K562 (cell line): Measurements from ENCODE around the gene RBM28. TPM values are rescaled to one million over a fixed set of nuclear protein-coding genes. Genes with fewer than 3 reads are reported as not detected.

Source experiments
- ATAC-seq: fragments of 200-7000 bp; cut with Tn5 transposase; 3 replicates; pipeline ENCODE4 v1.9.1; 2020; ENCODE audit warnings: moderate library complexity
- BruUV-seq: library from RNA; stranded (reverse); fragments of 400-500 nt; replicated peaks from 2 replicates; lab custom pipeline; 2021; lab: Mats Ljungman, UMichigan
- CTCF ChIA-PET: fragments of 300-600 bp; formaldehyde crosslinking; extraction: SDS; loops from one replicate; lab custom pipeline; 2021; ENCODE audit warnings: low intra/inter-chr PET ratio; lab: Yijun Ruan, JAX
- POLR2A ChIA-PET: fragments of 300-600, 350-650 bp; sonication (Branson Sonifier 250); formaldehyde crosslinking; extraction: SDS; loops from one replicate; lab custom pipeline; 2021; ENCODE audit warnings: antibody characterized with exemption, inconsistent platforms; lab: Yijun Ruan, JAX
- DNase-seq, 4 experiments: peaks; one replicate each; pipeline versions ENCODE4 v3.0.0 to v3.0.0-alpha.2; 2011 to 2018; ENCODE audit warnings: low spot score in 3 of 4, mixed read lengths in 3 of 4; ENCODE audit errors: extremely low read depth in 1 of 4
- FAIRE-seq: peaks from 2 replicates; lab custom pipeline; 2011; peaks lifted over from hg19 to GRCh38; lab: Jason Lieb, UNC
- H2AFZ ChIP-seq: 2 replicates; pipeline ENCODE4 v1.6.0; 2011; ENCODE audit warnings: low read depth, low read length, control low read depth, inconsistent platforms
- H3K27ac ChIP-seq: fragments of 200-600 bp; 3 replicates; pipeline ENCODE4 v1.8.0; 2011; ENCODE audit warnings: low read depth, mild to moderate bottlenecking, control low read depth, inconsistent platforms, low read length, moderate library complexity, mixed read lengths; ENCODE audit errors: extremely low read depth
- H3K27me3 ChIP-seq, 2 experiments: fragments of 300-600 bp in 1 of 2; 2 replicates in 1 of 2; 3 replicates in 1 of 2; pipeline versions ENCODE4 v1.6.0 to v1.8.0; 2011; ENCODE audit warnings: inconsistent platforms in 2 of 2, low read length in 2 of 2, mild to moderate bottlenecking in 1 of 2, mixed read lengths in 1 of 2, moderate library complexity in 1 of 2; ENCODE audit not compliant: control insufficient read depth in 2 of 2, insufficient read depth in 2 of 2
- H3K36me3 ChIP-seq: fragments of 300-600 bp; 3 replicates; pipeline ENCODE4 v1.8.0; 2011; ENCODE audit warnings: mild to moderate bottlenecking, low read length, inconsistent platforms; ENCODE audit not compliant: control insufficient read depth, insufficient read depth
- H3K4me1 ChIP-seq, 2 experiments: fragments of 200-600 bp in 1 of 2; replicated peaks in 1 of 2; 2 replicates in 1 of 2; 3 replicates in 1 of 2; pipeline versions ENCODE4 v1.5.1 to v1.8.0; 2011; ENCODE audit warnings: inconsistent platforms in 2 of 2, low read length in 2 of 2, mild to moderate bottlenecking in 1 of 2, mixed read lengths in 1 of 2, moderate library complexity in 1 of 2; ENCODE audit not compliant: control insufficient read depth in 2 of 2, insufficient read depth in 2 of 2
- H3K4me2 ChIP-seq: 2 replicates; pipeline ENCODE4 v1.6.1; 2011; ENCODE audit warnings: low read length, control low read depth, inconsistent platforms, mixed read lengths; ENCODE audit not compliant: insufficient read depth
- H3K4me3 ChIP-seq: fragments of 200-600 bp; sonication (generic), shearing (Covaris generic); 2 replicates; pipeline ENCODE4 v1.5.1; 2016; ENCODE audit warnings: control low read depth, inconsistent platforms
- H3K79me2 ChIP-seq: fragments of 200-600 bp; 3 replicates; pipeline ENCODE4 v1.8.0; 2011; ENCODE audit warnings: low read length, inconsistent platforms; ENCODE audit not compliant: control insufficient read depth, insufficient read depth
- H3K9ac ChIP-seq, 2 experiments: 2 replicates each; pipeline versions ENCODE4 v1.6.0 to v1.6.1; 2011; ENCODE audit warnings: low read depth in 2 of 2, low read length in 2 of 2, control low read depth in 1 of 2, inconsistent platforms in 1 of 2, mild to moderate bottlenecking in 1 of 2, mixed read lengths in 1 of 2; ENCODE audit not compliant: insufficient read depth in 1 of 2
- H3K9me1 ChIP-seq: one replicate; pipeline ENCODE4 v1.6.0; 2011; ENCODE audit warnings: inconsistent platforms, mild to moderate bottlenecking, low read length, moderate library complexity; ENCODE audit not compliant: control insufficient read depth, insufficient read depth
- H3K9me3 ChIP-seq: replicated peaks from 2 replicates; pipeline ENCODE4 v1.5.1; 2011; ENCODE audit warnings: low read depth, low read length, inconsistent platforms; ENCODE audit not compliant: control insufficient read depth, insufficient read depth
- H4K20me1 ChIP-seq: replicated peaks from 2 replicates; pipeline ENCODE4 v1.6.1; 2011; ENCODE audit warnings: low read length, inconsistent platforms, mixed read lengths; ENCODE audit not compliant: control insufficient read depth, insufficient read depth
- BMI1 ChIP-seq: fragments of 150-350 bp; IDR thresholded peaks from 2 replicates; pipeline ENCODE4 v1.6.1; 2014; ENCODE audit warnings: low read length
- BRCA1 ChIP-seq, 2 experiments: fragments of 450-650 bp in 1 of 2; sonication (generic) in 1 of 2; formaldehyde crosslinking in 1 of 2; IDR thresholded peaks; 2 replicates each; pipeline versions ENCODE4 v1.5.0 to v1.6.1; 2017 to 2020; ENCODE audit warnings: mild to moderate bottlenecking in 1 of 2, missing genetic modification reagents in 1 of 2
- EGR1 ChIP-seq: fragments of 450-650 bp; conservative IDR thresholded peaks from 2 replicates; pipeline ENCODE4 v1.6.1; 2017; ENCODE audit warnings: mild to moderate bottlenecking
- FOXA1 ChIP-seq: fragments of 450-650 bp; IDR thresholded peaks from 2 replicates; pipeline ENCODE4 v1.6.1; 2016; ENCODE audit warnings: mild to moderate bottlenecking, borderline replicate concordance
- IRF2 ChIP-seq: sonication (generic); formaldehyde crosslinking; IDR thresholded peaks from 2 replicates; pipeline ENCODE4 v1.8.1; 2022; ENCODE audit warnings: mild to moderate bottlenecking, missing genetic modification reagents
- KDM2B ChIP-seq: fragments of 250-450 bp; sonication (Bioruptor Pico); IDR thresholded peaks from 2 replicates; pipeline ENCODE4 v1.8.0; 2021; ENCODE audit warnings: mild to moderate bottlenecking, moderate library complexity
- MEF2D ChIP-seq: conservative IDR thresholded peaks from 2 replicates; pipeline ENCODE4 v1.6.1; 2016; ENCODE audit warnings: low read depth, missing genetic modification characterization, missing compliant biosample characterization
- PCBP2 ChIP-seq: fragments of 200-400 bp; formaldehyde crosslinking; IDR thresholded peaks from 2 replicates; pipeline ENCODE4 v1.6.1; 2018; ENCODE audit warnings: low read length, low read depth, mild to moderate bottlenecking, moderate library complexity; ENCODE audit not compliant: poor library complexity, severe bottlenecking
- SETDB1 ChIP-seq: IDR thresholded peaks from one replicate; pipeline ENCODE4 v1.6.1; 2012; ENCODE audit warnings: low read length, control low read depth, inconsistent platforms
- WGBS: fragments of 100-300 bp; shearing (Covaris generic); methylation state at CpG from one replicate; pipeline ENCODE4 v1.1.6; 2016; ENCODE audit warnings: low coverage, mixed read lengths; ENCODE audit not compliant: insufficient coverage; ENCODE audit errors: missing lambda C conversion rate; 5-methylcytosine and 5-hydroxymethylcytosine counted together
- in situ Hi-C: fragments of 300-500 bp; cut with MboI; formaldehyde crosslinking; loops from 4 replicates; pipeline ENCODE4 v1.15.0; 2018; ENCODE audit warnings: inconsistent platforms, mixed read lengths
- intact Hi-C: fragments of 100-400 bp; cut with micrococcal nuclease; formaldehyde crosslinking; loops from 2 replicates; pipeline ENCODE4 v1.14.2; 2022
- polyA plus RNA-seq, 8 experiments: library from polyadenylated mRNA; depleted of rRNA in 4 of 8; stranded (reverse) in 5 of 8; unstranded in 3 of 8; fragments of >200 nt; fragmentation: Nextera tagmentation in 2 of 8; fragmentation: Illumina TruSeq in 1 of 8; extraction: Ambion mirVana in 2 of 8; extraction: Trizol in 1 of 8; gene quantifications; 2 replicates each; pipeline versions ENCODE4 v1.2.1 to v1.2.3, GENCODE V29; 2011 to 2014; ENCODE audit warnings: inconsistent platforms in 1 of 8, missing spikeins in 1 of 8
- total RNA-seq, 7 experiments: library from RNA; depleted of rRNA in 6 of 7; stranded (reverse); fragments of >200 nt in 6 of 7; fragmentation: Illumina TruSeq in 2 of 7; extraction: Trizol in 2 of 7; gene quantifications; 2 replicates each; pipeline versions ENCODE4 v1.2.1 to v1.2.3, GENCODE V29; 2011 to 2021; ENCODE audit warnings: low replicate concordance in 1 of 7
- TF ChIP-seq, protein P1 (sequence below): fragments of 450-650 bp; IDR thresholded peaks from 2 replicates; pipeline ENCODE4 v1.6.1; 2016; ENCODE audit warnings: missing biosample characterization, missing genetic modification characterization
- TF ChIP-seq, protein P2 (sequence below): sonication (generic); formaldehyde crosslinking; IDR thresholded peaks from 2 replicates; pipeline ENCODE4 v1.8.1; 2023; ENCODE audit warnings: mild to moderate bottlenecking, missing genetic modification reagents
- TF ChIP-seq, protein P3 (sequence below): sonication (generic); formaldehyde crosslinking; IDR thresholded peaks from 2 replicates; pipeline ENCODE4 v1.8.1; 2023; ENCODE audit warnings: missing genetic modification reagents, mild to moderate bottlenecking, borderline replicate concordance

Gene RBM28
- total and polyA plus RNA-seq, 9 of the 15 experiments (the other 6 are each of a cell fraction or from before 2014, with no cell fraction given) = 65.8 to 213 (median 138) TPM

DNA sequence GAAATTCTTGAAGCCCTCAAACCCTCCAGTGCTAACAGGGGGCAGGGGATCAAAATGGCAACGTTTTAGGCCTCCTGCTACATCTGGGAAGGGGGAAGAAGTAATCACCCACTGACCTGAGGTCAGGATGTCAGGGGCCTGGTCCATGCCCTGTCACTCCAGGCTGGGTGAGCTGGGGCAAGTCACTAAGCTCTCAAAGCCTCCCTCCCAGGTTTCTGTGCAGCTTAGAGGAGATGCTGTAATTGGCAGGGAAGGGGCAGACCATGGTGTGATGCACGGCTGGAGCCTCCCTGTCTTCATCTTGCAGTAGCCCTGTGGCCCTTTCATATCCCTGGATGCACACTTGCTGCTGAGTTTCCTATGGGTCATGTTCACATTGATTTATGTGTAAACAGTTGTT is 75.5 kb downstream of the RBM28 start:
- no peak overlapping the region for H3K4me3 ChIP-seq
- H4K20me1 ChIP-seq = no peaks in the 10 kb centered on the region
- H3K9me3 ChIP-seq = no peaks in the 10 kb centered on the region
- TF ChIP-seq, protein P1, sequence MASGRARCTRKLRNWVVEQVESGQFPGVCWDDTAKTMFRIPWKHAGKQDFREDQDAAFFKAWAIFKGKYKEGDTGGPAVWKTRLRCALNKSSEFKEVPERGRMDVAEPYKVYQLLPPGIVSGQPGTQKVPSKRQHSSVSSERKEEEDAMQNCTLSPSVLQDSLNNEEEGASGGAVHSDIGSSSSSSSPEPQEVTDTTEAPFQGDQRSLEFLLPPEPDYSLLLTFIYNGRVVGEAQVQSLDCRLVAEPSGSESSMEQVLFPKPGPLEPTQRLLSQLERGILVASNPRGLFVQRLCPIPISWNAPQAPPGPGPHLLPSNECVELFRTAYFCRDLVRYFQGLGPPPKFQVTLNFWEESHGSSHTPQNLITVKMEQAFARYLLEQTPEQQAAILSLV (tag) = no peak
- TF ChIP-seq FOXA1 (no peak), BRCA1 (IDR thresholded peaks at IDR 0.05) (no peak), BRCA1 (CRISPR knock-in tag; IDR thresholded peaks at IDR 0.05) (no peak), PCBP2 (no peak), EGR1 (no peak), IRF2 (CRISPR knock-in tag) (no peak), BMI1 (no peak), MEF2D (no peak), KDM2B (CRISPR knock-in tag) (no peak), SETDB1 (no peak)
- TF ChIP-seq, protein P2, sequence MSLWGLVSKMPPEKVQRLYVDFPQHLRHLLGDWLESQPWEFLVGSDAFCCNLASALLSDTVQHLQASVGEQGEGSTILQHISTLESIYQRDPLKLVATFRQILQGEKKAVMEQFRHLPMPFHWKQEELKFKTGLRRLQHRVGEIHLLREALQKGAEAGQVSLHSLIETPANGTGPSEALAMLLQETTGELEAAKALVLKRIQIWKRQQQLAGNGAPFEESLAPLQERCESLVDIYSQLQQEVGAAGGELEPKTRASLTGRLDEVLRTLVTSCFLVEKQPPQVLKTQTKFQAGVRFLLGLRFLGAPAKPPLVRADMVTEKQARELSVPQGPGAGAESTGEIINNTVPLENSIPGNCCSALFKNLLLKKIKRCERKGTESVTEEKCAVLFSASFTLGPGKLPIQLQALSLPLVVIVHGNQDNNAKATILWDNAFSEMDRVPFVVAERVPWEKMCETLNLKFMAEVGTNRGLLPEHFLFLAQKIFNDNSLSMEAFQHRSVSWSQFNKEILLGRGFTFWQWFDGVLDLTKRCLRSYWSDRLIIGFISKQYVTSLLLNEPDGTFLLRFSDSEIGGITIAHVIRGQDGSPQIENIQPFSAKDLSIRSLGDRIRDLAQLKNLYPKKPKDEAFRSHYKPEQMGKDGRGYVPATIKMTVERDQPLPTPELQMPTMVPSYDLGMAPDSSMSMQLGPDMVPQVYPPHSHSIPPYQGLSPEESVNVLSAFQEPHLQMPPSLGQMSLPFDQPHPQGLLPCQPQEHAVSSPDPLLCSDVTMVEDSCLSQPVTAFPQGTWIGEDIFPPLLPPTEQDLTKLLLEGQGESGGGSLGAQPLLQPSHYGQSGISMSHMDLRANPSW (CRISPR knock-in tag) = no peak
- TF ChIP-seq, protein P3, sequence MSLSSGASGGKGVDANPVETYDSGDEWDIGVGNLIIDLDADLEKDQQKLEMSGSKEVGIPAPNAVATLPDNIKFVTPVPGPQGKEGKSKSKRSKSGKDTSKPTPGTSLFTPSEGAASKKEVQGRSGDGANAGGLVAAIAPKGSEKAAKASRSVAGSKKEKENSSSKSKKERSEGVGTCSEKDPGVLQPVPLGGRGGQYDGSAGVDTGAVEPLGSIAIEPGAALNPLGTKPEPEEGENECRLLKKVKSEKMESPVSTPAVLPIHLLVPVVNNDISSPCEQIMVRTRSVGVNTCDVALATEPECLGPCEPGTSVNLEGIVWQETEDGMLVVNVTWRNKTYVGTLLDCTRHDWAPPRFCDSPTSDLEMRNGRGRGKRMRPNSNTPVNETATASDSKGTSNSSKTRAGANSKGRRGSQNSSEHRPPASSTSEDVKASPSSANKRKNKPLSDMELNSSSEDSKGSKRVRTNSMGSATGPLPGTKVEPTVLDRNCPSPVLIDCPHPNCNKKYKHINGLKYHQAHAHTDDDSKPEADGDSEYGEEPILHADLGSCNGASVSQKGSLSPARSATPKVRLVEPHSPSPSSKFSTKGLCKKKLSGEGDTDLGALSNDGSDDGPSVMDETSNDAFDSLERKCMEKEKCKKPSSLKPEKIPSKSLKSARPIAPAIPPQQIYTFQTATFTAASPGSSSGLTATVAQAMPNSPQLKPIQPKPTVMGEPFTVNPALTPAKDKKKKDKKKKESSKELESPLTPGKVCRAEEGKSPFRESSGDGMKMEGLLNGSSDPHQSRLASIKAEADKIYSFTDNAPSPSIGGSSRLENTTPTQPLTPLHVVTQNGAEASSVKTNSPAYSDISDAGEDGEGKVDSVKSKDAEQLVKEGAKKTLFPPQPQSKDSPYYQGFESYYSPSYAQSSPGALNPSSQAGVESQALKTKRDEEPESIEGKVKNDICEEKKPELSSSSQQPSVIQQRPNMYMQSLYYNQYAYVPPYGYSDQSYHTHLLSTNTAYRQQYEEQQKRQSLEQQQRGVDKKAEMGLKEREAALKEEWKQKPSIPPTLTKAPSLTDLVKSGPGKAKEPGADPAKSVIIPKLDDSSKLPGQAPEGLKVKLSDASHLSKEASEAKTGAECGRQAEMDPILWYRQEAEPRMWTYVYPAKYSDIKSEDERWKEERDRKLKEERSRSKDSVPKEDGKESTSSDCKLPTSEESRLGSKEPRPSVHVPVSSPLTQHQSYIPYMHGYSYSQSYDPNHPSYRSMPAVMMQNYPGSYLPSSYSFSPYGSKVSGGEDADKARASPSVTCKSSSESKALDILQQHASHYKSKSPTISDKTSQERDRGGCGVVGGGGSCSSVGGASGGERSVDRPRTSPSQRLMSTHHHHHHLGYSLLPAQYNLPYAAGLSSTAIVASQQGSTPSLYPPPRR = no peak
- H2AFZ ChIP-seq = no peak overlapping the region
- BruUV-seq = no TSS peak
- H3K36me3 ChIP-seq = no peaks in the 10 kb centered on the region
- no peaks in the 10 kb centered on the region for H3K79me2 ChIP-seq
- H3K27ac ChIP-seq = no peak overlapping the region
- POLR2A ChIA-PET = interaction anchor here (1.3 kb wide), 1 partner anchor 15 kb away, joined by 4 read pairs; no protein-coding TSS in a partner anchor
- H3K4me1 ChIP-seq = peaks cover 12 to 27% of the 10 kb centered on the region in 2 experiments
- in situ Hi-C loops = no loop called here
- no peak overlapping the region for H3K9ac ChIP-seq
- CTCF ChIA-PET = no interaction called here
- FAIRE-seq (no peak), ATAC-seq (no peak), DNase-seq (no peak)
- peaks cover 30 to 43% of the 10 kb centered on the region in 2 experiments for H3K27me3 ChIP-seq
- WGBS = 8% methylated on average over 2 of the region's 2 CpGs
- H3K4me2 ChIP-seq = no peak overlapping the region
- H3K9me1 ChIP-seq = no peaks in the 10 kb centered on the region
- intact Hi-C loops = no loop called here
